Putamen (tissue), 1 donor: ENCODE results near the gene AKT2.

Experiments
- DNase-seq: peaks from one replicate; pipeline ENCODE4 v3.0.0-alpha.2; 2016; ENCODE audit warnings: low spot score

The AKT2 gene

DNA sequence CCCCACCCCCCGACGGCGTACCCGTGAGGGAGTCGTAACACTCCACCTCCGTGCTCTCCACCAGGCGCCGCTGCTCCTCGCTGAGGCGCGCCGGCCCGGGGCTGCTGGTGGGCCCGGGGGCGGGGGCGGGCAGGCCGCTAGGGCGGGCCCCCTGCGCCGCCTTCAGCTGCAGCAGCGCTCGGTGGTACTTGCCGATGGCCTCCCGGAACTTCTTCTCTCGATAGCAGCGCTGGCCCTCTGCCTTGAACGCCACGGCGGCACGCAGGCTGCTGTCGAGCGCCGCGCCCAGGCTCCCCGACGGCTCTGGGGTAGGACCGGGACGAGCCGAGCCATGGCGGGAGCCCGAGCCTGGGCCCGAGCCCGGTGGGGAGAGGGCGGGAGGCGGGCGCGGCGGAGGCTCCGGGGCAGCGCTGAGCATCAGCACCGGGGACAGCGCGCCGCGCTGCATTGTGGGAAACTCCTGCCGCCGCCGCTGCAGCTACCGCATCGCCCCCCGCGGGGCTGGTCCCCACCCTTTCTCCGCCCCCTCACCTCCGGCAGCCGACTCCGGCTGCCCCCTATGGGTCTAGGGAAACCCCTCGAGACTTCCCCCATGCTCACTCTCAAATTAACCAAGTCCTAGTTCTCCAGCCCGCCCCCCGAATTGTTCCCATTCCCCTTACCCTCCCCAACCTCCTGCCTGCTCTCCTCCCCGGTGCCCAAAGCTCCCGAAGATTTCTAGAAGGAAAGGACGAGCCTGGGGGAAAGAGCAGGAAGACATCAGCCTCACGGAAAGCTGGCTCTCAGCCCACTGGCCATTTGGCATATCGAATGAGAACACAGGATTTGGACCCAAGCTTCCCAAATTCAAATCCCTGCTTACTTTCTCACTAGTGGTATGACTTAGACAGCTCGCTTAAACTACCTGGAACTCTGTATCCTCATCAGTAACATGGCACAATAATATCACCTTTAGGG is 66.9 kb downstream of the AKT2 start, which contains the start of gene TTC9B:
TTC9B (minus strand) TSS at position 451 of the 957 bp plus-strand sequence; CDS start at position 448, 3 bp downstream.
- DNase-seq, result no peak

DNA sequence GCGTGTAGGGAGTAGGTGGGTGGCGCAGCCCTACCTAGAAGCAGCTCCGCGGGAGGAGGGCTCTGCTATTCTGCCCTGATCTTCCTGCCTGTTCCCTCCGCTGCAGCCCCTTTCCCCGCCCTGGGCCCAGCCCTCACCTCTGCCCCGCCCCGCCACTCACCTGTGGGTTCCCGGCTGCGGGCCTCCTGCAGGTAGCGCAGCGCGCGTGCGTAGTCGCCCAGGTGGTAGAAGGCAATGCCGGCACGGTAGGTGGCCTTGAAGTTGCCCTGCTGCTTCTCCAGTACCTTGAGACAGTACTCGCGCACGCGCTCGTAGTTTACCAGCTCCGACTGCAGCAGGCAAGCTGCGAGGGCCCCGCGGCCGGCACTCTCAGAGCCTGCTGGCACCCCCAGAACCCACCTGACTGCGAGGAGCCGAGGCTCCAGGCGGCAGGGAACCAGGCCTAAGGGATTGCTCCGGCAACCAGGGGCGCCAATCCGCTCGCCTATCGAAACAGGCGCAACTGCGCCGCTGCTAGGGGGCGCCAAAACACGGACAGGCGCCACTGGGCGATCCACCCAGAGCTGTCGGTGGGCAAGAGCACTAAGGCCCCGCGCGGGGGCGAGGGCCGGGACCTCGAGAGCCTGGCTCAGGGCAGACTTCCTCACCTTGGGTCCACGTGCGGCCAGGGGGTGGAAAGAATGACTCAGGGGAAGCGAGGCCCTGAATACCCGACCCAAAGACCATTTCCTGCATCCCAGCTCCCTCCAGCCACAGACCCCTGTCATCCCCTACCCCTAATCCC is 67.9 kb downstream of the AKT2 start:
- DNase-seq, result no peak

DNA sequence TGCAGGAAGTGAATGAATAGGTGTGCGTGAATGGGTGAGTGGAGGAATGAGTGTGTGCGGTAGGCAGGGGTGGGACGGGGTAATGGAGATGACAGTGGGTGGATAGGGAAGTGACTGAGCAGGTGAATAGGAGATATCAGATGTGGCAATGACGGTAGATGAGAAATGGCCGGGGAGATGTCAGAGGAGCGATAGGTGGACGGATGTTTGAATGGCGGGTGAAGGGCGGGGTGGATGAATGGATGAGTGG is 68.4 kb downstream of the AKT2 start:
- DNase-seq, result no peak

DNA sequence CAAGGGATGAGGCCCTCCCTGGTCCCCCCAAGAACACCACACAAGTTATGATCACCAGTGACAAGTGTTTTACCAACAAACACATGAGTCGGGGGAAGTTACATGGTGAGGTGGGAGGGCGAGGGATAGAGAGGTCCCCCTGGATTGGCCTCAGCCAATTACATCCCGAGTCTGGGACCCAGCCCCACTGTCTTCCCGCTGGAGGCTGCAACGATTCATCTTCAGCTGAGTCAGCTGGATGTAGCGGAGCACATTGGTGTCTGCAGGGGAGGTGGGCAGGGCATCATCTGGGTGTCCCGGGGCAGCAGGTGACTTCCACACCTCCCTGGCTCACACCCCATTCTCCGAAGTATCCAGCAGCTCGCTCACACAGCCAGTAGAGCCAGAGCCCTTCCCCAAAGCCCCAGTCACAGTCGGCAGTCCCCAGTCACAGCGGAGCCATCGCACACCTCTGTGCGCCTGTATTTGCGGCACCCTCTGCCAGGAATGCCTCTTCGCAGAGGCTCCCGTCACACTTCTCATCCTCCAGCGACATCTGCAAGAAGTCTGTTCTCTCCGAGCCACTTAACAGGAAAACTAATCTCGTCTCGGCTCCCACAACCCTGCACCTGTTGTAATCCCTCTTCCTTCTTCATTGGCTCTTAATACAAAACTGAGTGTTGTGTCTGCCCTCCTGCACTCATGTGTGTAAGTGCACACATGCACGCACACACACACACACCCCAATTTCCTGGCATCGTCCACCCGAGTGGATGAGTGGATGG is 69.0 kb downstream of the AKT2 start:
- no peak for DNase-seq

DNA sequence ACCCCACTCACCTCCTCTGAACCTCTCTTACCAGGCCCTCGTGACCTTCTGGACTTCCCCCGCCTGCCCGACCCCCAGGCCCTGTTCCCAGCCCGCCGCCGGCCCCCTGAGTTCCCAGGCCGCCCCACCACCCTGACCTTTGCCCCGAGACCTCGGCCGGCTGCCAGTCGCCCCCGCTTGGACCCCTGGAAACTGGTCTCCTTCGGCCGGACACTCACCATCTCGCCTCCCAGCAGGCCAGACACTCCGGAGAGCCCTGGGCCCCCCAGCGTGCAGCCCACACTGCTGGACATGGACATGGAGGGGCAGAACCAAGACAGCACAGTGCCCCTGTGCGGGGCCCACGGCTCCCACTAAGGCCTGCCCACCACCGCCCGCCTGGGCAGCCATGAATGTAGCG is 70.2 kb downstream of the AKT2 start:
- DNase-seq, result no peak

DNA sequence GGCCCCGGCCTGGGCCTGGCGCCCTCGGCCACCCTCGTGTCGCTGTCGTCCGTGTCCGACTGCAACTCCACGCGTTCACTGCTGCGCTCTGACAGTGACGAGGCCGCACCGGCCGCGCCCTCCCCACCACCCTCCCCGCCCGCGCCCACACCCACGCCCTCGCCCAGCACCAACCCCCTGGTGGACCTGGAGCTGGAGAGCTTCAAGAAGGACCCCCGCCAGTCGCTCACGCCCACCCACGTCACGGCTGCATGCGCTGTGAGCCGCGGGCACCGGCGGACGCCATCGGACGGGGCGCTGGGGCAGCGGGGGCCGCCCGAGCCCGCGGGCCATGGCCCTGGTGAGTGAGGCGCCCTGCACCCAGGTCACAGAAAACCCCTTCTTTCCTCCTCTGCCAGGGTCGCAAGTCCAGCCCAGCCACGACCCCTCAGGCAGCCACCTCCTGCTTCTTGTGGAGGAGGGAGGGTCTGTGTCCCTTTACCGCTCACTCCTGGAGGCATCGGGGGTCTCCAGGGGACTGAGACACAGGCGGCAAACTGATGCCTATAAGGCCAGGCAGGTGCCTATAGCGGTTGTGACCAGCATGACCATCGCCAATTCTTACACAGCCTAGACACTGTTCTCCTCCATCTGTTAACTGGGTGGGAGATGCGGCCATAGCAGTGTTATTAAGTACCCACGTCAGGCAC is 71.1 kb downstream of the AKT2 start:
- DNase-seq, result no peak

DNA sequence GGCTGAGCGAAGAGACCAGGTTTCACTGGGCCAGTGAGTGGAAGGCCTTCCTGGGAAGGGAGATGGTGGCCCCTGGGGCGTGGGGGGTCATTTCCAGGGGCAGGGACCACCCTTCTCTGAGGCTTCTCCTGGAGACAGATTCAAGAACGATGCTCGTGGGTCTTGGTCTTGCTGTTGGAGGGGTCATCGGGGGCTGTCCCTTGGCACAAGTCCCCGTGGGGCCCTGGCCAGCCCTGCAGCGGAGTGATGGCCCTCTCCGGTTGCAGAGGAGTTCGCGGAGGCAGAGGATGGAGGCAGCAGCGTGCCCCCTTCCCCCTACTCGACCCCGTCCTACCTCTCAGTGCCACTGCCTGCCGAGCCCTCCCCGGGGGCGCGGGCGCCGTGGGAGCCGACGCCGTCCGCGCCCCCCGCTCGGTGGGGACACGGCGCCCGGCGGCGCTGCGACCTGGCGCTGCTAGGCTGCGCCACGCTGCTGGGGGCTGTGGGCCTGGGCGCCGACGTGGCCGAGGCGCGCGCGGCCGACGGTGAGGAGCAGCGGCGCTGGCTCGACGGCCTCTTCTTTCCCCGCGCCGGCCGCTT is 71.8 kb downstream of the AKT2 start:
- no peak for DNase-seq

DNA sequence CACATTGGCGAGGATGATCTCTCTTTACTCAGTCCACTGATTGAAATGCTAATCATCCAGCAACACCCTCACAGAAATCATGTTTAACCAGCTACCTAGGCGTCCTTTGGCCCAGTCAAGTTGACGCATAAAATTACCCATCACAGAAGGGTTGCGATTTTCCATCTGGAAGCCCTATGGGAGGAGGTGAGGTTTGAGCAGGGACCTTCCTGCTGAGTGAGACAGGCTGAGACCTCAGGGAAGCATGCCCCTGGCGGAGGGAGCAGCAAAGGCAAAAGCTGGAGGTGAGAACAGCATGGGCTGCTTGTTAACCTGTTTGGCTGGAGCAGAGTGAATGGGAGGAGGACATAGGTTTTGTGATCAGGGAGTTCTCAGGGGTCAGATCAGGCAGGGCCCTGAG is 74.3 kb downstream of the AKT2 start:
- no peak for DNase-seq

DNA sequence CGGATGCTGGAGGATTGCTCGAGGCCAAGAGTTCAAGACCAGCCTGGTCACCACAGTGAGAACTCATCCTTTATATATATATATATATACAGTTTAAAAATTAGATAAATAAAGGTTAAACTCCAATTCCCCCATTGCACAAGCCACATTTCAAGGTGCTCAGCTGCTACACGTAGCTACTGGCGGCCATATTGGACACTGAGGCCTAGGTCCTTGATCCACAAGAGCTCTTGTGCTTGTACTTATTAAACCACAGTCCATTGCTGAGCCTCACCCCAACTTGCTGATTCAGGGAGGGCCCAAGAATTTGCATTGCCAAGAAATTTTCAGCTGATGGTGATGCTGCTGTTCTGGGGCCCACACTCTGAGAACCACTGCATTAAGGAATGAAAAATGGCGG is 76.5 kb downstream of the AKT2 start:
- DNase-seq, result no peak

DNA sequence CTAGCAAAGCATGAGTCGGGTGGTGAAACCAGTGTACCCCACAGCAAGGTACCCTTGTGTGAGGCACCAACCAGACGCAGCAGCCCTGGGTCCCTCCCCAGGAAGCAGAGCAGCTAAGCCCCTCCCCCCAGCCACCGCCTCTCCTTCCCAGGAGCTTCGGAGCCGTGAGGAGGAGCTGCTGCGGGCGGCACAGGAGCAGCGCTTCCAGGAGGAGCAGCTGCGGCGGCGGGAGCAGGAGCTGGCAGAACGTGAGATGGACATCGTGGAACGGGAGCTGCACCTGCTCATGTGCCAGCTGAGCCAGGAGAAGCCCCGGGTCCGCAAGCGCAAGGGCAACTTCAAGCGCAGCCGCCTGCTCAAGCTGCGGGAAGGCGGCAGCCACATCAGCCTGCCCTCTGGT is 79.4 kb downstream of the AKT2 start:
- no peak for DNase-seq

DNA sequence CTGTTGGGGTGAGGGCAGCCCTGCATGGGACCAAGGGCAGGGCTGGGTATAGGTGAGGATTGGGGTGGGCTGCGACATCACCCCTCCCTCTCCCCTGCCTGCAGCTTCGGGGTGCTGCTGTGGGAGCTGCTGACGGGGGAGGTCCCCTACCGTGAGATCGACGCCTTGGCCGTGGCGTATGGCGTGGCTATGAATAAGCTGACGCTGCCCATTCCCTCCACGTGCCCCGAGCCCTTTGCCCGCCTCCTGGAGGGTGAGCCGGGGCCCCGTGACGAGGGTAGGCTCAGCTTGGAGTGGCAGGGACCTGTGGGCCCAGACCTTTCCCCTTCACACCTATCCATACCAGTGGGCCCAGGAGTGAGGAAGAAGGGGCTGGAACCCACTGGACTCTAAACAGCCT is 80.8 kb downstream of the AKT2 start:
- no peak for DNase-seq

DNA sequence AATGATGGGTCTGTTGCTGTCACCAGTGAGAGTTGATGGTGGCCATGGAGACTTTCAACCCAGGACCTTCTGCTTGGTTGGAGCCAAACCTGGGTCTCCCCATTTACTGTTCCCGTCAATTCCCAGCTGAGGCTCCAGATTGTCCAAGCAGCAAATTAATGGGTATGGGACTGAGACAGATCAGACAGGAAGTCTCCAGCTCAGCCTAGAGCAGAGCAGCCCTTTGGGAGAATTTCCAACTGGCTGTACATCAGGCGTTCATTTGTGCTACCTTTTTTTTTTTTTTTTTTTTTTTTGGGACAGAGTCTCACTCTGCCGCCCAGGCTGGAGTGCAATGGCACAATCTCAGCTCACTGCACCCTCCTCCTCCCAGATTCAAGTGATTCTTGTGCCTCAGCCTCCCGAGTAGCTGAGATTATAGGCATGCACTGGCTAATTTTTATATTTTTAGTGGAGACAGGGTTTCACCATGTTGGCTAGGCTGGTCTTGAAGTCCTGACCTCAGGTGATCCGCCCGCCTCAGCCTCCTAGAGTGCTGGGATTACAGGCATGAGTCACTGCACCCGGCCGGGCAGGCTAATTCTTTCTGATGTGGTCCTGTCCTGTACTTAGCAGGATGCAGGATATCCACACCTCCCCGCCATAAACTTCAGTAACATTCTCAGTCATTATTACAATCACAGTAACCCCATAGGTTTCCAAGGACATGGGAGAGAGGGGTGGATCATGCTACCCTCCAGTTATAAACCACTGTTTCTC is 84.6 kb downstream of the AKT2 start:
- no peak for DNase-seq

DNA sequence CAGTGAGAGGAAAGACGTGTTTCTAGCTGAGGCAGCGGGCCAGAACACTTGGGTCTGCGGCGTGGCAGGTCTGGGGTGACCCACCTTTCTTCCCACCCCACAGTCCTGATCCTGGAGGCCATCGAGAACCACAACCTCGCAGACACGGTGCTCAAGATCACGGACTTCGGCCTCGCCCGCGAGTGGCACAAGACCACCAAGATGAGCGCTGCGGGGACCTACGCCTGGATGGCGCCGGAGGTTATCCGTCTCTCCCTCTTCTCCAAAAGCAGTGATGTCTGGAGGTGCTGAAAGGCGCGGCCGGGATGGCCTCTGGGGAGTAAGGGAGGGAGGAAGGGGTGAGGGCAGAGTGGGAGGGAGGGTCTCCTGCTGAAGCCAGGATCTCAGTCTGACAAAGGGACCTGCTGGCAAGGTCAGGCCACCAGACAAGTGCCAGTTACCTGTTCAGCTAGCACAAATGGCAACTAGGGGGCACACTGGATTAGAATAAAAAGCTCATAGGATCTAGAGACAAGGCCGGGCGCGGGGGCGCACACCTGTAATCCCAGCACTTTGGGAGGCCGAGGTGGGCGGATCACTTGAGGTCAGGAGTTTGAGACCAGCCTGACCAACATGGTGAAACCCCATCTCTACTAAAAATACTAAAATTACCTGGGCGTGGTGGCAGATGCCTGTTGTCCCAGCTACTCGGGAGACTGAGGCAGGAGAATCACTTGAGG is 86.7 kb downstream of the AKT2 start:
- no peak for DNase-seq

DNA sequence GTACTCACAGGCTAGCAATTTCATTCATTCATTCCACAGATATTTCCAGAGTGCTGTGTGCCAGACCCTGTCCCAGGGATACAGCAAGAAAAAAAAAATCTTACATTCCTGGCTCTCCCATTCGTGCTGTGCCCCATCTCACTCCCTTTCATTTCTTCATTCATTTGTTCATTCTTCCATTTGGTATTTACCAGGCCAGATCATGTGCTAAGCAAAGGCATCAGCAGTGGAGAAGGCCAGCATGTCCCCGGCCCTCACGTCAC is 91.6 kb downstream of the AKT2 start:
- DNase-seq, result no peak

DNA sequence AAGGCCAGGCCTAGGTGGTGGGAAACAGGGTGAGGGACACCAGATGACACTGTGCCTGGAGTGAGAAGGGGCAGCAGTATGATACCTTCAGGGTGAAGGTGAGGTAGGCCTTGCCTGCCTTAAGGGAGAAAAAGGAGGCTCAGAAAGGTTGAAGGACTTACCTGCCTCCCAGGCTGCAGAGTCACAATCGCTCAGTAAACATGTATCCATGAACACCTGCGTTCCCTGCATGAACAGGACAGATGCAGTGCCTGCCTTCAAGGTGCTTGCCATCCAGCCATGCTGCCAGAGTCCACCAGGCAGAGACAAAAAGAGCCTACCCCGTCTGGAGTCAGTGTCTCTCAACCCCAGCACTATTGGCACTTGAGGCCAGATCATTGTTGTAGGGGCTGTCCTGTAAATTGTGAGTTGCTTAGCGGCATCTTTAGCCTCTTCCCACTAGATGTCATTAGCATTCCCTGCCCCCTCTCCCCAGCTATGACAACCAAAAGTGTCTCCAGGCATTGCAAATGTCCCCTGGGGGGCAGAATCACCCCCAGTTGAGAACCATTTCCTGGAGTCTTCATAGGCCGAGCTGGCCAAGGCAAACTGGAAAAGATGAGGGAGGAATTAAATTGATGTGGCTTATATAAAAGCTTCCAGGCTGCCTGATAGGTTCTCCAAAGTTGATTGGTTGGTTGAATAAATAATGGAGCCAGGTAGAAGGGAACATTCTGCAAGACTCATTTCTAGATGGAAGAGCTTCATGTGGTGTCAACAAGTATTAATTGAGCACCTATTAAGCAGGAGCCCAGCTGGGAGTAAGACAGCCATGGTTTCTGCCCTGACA is 92.2 kb downstream of the AKT2 start:
- no peak for DNase-seq

DNA sequence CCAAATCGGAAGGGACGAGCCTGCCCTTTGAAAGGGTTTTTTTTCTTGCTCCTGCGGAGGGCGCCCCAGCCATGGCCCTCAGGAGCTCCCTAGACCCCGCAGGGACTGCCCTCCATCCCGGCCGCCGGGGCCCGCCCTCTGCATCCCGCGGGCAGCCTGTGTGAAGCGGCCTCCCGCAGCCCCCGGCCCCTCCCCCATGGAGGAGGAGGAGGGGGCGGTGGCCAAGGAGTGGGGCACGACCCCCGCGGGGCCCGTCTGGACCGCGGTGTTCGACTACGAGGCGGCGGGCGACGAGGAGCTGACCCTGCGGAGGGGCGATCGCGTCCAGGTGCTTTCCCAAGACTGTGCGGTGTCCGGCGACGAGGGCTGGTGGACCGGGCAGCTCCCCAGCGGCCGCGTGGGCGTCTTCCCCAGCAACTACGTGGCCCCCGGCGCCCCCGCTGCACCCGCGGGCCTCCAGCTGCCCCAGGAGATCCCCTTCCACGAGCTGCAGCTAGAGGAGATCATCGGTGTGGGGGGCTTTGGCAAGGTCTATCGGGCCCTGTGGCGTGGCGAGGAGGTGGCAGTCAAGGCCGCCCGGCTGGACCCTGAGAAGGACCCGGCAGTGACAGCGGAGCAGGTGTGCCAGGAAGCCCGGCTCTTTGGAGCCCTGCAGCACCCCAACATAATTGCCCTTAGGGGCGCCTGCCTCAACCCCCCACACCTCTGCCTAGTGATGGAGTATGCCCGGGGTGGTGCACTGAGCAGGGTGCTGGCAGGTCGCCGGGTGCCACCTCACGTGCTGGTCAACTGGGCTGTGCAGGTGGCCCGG is 93.1 kb downstream of the AKT2 start:
- no peak for DNase-seq

DNA sequence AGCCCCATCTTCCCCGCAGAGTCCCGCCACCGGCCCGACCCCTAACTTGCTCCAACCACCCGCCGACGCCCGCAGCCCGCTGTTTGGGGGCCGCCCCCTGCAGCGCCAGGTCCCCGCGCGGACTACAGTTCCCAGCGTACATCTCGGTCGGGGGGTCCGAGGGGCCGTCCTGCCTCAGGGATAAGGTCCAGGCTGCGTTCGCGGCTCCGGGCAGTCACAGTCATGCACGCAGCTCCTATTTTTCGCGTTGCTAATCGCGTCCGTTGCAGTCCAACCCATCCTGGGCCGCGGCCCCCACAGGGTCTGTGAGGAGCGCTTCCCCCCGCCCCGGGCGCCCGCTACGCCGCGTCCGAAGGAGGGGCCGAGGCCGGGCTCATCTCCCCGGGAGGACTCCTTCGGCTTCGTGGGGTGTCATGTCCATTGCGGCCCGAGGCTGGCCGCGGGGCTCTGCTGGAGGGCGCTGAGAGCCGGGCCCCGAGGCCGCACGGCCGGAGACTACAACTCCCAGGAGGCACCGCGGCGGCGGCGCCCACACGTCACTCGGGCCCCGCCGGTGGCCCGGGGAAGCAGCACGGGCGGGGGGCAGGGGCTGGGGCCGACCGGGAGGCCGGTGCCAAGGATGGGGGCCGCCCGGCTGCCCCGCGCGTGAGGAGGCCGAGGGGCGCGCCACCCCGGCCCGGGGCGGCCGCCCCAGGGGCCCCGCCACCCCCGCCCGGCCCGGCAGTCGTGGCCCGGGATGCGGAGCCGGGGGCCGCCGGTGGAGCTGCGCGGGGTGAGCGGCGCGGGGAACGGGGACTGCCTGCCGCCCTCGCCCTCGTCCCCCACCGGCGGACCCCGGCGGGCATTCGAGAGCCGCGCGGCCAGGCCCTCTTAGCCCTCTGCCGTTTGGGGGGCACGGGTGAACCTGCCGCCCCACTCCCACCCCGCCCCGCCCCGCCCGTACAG is 94.0 kb downstream of the AKT2 start, which contains the start of gene MAP3K10:
MAP3K10 (plus strand) TSS at position 536 of the 945 bp plus-strand sequence. CDS start 606 bp downstream, outside the sequence.
- DNase-seq, result peak; percentile 81
